ENCODE data around the gene EIF4E2.
"Not testable (repeated sequence)": the region's sequence is repeated elsewhere in the genome, so short reads cannot be mapped to it uniquely, and the experiment has no call there.

GRCh38 chr2:232570481-232570880 is 20.0 kb downstream of the EIF4E2 start:
- TF ChIP-seq, protein P1, sequence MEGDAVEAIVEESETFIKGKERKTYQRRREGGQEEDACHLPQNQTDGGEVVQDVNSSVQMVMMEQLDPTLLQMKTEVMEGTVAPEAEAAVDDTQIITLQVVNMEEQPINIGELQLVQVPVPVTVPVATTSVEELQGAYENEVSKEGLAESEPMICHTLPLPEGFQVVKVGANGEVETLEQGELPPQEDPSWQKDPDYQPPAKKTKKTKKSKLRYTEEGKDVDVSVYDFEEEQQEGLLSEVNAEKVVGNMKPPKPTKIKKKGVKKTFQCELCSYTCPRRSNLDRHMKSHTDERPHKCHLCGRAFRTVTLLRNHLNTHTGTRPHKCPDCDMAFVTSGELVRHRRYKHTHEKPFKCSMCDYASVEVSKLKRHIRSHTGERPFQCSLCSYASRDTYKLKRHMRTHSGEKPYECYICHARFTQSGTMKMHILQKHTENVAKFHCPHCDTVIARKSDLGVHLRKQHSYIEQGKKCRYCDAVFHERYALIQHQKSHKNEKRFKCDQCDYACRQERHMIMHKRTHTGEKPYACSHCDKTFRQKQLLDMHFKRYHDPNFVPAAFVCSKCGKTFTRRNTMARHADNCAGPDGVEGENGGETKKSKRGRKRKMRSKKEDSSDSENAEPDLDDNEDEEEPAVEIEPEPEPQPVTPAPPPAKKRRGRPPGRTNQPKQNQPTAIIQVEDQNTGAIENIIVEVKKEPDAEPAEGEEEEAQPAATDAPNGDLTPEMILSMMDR (conservative IDR thresholded peaks at IDR 0.05 in 1 of 2, IDR thresholded peaks at IDR 0.05 in 1 of 2; ENCODE audit: extremely low read depth in 1 of 2, insufficient read depth in 1 of 2, low read depth in 1 of 2, low read length in 2 of 2) = not testable (repeated sequence)
- TF ChIP-seq EZH2 (IDR thresholded peaks at IDR 0.05; ENCODE audit: borderline replicate concordance, low read length) = not testable (repeated sequence)

All from mammary epithelial cell (primary cell).